A172 (cell line): ENCODE measurements around the gene TSPAN9. TPM values are rescaled to one million over a fixed set of nuclear protein-coding genes. Genes with fewer than 3 reads are reported as not detected.

Experiments used
- DNase-seq: peaks from one replicate; pipeline ENCODE4 v3.0.0-alpha.2; 2015; ENCODE audit warnings: low spot score
- total RNA-seq: library from RNA; depleted of rRNA; stranded (reverse); fragments of >200 nt; shearing (Covaris generic); gene quantifications from 2 replicates; pipeline ENCODE4 v1.2.3, GENCODE V29; 2014

TSPAN9 gene
- total RNA-seq, 1 experiment from 2014 or later: 7.0 TPM

- DNase-seq: no peak
These were observed 218.6 kb downstream of the TSPAN9 start for GRCh38 chr12:3295646-3296408.

- no peak for DNase-seq
These were observed 219.2 kb downstream of the TSPAN9 start for GRCh38 chr12:3296409-3296701.

GRCh38 chr12:3298603-3299002 lies 221.4 kb downstream of the TSPAN9 start:
- DNase-seq: no peak

DNA sequence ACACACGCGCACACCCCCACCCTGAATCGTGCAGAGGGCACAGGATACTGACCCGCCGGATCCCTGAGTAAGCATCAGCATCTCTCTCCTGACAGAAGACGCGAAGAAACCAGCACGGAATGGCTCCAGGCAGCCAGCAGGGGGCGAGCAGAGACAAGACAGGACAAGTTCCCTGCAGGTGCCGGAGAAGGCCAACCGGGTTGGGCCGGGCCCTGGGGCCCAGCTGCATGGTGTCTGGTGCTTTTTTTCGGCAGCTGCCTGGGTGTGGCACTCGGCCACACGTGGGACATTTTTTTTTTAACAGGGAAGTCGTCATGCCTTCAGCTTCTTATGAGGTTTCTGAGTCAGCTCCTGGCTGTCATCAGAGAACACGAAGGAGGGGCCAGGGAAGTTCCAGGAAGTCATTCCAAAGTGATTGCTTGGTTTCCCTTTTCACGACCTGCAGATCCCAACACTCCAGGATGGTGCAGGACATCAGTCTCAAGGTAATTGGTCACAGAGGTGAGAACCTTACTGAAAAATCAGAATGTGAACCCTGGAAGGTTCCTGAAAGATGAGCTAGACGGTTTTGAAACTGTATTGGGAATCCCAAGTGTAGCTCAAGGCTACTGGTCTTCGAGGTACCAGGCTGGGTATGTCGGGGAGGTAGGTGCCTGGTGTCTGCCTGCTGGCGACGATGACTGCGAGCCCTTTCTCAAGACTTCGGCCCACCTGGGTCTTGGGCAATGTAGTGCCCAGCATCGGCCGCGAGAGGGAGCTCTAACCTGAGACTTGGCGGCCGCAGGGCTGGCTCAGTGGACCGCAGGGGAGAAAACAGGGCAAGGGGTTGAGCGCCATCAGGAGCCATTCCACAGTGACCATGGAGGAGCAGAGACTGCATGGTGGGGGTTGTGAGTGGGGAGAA lies 223.0 kb downstream of the TSPAN9 start:
- DNase-seq: peak; percentile 91

- DNase-seq: no peak
These were observed 223.7 kb downstream of the TSPAN9 start for GRCh38 chr12:3300833-3301401.

DNA sequence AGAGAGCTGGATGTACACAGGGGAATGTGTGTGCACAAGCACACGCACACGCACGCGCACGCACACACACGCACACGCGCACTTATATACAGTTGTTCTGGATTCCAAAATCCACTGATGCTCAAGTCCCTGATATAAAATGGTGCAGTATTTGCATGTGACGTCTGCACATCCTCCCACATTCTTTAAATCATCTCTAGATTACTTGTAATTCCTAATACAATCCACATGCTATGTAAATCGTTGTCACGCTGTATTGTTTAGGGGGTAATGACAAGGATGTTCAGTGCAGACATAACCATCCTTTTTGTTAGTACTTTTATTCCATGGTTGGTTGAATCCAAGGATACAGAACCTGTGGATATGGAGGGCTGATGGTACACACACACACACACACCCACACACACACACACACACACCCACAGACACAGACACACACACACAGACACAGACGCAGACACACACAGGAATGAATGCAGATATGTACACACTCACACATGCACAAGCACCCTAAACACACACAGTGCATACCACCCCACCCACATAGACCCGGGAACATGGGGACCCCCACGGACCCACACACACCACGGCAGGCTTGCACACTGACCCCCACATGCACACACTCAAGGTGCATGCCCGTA lies 225.3 kb downstream of the TSPAN9 start:
- no peak for DNase-seq

GRCh38 chr12:3303410-3304136 lies 226.4 kb downstream of the TSPAN9 start:
- DNase-seq: no peak

GRCh38 chr12:3304436-3305165 lies 227.4 kb downstream of the TSPAN9 start:
- peak; percentile 82 for DNase-seq

DNA sequence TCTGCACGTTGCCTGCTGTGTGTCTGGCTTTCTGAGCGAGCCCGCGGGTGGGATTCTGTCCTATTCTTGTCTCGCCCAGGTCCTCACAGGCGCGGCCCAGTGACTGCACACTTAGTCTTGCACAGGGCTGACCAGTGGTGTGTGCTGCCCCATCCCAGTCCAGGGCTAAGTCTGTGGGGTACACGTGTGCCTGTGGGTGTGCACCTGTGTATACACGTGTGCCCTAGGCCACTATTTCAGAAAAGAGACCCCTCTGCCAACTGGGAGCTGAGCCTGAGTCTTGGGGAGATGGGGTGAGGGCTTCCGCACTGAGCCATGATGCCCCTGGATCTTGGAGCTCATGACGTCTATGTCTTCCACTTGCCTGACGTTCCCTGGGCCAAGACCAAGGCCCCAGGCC lies 228.3 kb downstream of the TSPAN9 start:
- DNase-seq: no peak

GRCh38 chr12:3305904-3306619 lies 228.9 kb downstream of the TSPAN9 start:
- no peak for DNase-seq

DNA sequence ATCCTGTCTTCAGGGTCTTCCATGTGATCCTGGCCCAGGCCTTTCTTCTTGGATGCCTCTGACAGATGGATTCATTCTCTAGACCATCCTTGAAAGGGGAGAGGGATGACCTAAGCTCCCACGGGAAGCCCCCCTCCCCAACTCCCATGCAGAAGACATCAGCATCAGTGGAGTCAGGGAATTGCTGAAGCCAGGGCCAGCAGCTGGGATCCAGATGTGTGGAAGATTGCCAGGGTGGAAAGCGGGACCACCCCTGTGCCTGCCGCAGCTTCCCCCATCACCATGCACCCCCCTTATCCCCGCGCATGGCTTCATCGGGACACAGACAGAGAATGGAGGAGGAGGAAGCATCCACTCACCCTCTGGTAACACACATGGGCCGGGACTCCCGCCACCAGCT lies 230.2 kb downstream of the TSPAN9 start:
- DNase-seq: no peak

- DNase-seq: no peak
These were observed 230.9 kb downstream of the TSPAN9 start for GRCh38 chr12:3308063-3308462.

- no peak for DNase-seq
These were observed 231.4 kb downstream of the TSPAN9 start for GRCh38 chr12:3308609-3309008.

- DNase-seq: no peak
These were observed 232.6 kb downstream of the TSPAN9 start for GRCh38 chr12:3309805-3310204.

GRCh38 chr12:3310271-3311026 lies 233.3 kb downstream of the TSPAN9 start:
- no peak for DNase-seq

DNA sequence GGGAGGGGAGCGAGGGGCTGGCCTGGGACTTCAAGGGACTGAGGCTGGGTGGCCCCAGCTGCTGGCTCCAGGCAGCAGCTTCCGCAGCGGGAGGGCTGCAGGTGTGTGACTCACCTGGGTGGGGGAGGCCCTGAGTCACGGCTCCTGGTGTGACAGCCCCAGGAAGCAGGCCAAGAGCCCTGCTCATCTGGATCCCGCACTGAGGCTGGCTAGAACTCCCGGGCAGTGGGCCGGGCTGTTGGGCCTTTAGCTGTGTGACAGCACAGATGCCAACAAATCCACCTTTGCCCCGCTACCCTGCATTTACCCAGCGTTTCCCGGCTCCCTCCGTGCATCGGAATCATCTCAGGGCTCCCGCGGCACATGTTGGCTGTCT lies 233.8 kb downstream of the TSPAN9 start:
- peak; percentile 65 for DNase-seq

GRCh38 chr12:3311491-3312103 lies 234.4 kb downstream of the TSPAN9 start:
- DNase-seq: no peak

GRCh38 chr12:3313066-3313465 lies 235.9 kb downstream of the TSPAN9 start:
- peak; percentile 30 for DNase-seq
